ENCODE results near the gene WNT7A. TPM values are rescaled to one million over a fixed set of nuclear protein-coding genes. Genes with fewer than 3 reads are reported as not detected.
"Not testable (repeated sequence)": the region's sequence is repeated elsewhere in the genome, so short reads cannot be mapped to it uniquely, and the experiment has no call there.

The WNT7A gene
- total and polyA plus RNA-seq, 8 donors: 0.34 to 5.5 (median 0.71) TPM

DNA sequence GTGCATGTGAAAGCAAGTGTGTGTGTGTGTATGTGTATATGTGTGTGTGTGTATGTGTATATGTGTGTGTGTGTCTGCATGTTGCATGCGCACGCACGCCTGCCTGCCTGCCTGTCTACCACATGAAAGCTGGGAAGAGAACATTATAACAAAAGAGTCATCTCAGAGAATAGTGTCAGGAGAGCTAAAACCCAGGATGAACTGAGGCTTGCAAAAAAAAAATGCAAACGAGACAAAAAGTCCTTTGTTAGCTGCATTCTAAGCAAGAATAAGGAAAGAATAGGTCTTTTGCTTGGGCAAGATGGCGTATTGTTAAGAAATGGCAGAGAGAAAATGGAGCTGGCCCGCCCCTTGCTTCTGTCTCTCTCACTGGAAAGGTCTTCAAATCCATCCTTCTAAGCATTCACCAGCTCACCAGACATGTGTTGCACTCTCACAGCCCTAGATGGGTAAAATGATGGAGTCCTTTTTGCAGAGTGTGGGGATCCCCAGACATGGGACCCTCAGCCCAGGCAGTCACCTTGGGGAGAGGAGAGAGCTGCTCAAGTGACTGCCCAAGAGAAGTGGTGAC, 16.4 kb downstream of the WNT7A start:
- Histone ChIP-seq H3K4me3 (no peak overlapping the region), H3K27me3 (peaks cover 0 to 52% of the 10 kb centered on the region in 2 donors), H3K4me1 (no peaks in the 10 kb centered on the region), H3K27ac (no peak overlapping the region), H3K9me3 (no peaks in the 10 kb centered on the region), H3K36me3 (no peaks in the 10 kb centered on the region)
- ATAC-seq: no peak
- DNase-seq: no peak
- TF ChIP-seq, protein P1, sequence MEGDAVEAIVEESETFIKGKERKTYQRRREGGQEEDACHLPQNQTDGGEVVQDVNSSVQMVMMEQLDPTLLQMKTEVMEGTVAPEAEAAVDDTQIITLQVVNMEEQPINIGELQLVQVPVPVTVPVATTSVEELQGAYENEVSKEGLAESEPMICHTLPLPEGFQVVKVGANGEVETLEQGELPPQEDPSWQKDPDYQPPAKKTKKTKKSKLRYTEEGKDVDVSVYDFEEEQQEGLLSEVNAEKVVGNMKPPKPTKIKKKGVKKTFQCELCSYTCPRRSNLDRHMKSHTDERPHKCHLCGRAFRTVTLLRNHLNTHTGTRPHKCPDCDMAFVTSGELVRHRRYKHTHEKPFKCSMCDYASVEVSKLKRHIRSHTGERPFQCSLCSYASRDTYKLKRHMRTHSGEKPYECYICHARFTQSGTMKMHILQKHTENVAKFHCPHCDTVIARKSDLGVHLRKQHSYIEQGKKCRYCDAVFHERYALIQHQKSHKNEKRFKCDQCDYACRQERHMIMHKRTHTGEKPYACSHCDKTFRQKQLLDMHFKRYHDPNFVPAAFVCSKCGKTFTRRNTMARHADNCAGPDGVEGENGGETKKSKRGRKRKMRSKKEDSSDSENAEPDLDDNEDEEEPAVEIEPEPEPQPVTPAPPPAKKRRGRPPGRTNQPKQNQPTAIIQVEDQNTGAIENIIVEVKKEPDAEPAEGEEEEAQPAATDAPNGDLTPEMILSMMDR (IDR thresholded peaks at IDR 0.05): no peak
- intact Hi-C loops (cut with DNase I): no loop called here

DNA sequence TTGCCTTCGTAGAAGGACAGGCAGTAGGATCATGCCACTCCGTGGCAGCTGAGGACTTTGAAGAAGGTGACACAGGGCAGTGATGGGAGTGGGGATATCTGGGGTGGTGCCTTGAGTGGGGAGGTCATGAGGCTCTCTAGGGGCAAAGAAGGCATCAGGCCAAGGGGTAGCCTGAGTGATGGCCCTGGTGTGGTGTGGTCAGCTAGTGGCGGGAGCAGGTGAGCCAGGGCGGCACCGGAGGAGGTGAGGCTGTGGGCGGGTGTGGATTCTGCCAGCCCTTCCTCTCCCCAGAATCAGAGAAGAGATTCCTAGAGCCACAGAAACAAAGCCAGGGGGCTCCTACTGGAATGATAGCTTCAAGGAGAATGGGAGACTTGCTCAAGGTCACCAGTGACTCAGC, 18.4 kb downstream of the WNT7A start:
- ATAC-seq: no peak
- peaks cover 0 to 66% of the 10 kb centered on the region in 2 donors for H3K27me3 ChIP-seq

DNA sequence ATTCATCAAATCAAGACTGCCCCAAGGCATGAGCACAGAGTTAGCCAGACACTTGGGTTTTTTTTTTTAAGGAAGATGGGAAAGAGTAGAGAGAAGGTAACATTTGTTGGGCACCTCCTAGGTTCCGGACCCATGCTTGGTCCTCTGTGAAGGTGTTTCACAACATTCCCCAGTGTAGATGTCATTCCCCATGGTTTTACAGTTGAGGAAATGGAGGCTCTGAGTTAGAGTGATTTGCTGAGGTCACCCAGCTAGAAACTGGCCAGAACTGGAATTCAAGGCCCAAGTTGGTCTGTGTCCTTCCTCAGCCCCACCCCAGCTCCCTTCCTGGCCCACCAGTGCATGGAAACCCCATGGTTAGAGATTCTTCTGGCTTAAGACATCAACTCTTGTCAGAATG, 19.9 kb downstream of the WNT7A start:
- Histone ChIP-seq H3K9me3 (no peaks in the 10 kb centered on the region), H3K27me3 (peaks cover 0 to 59% of the 10 kb centered on the region in 2 donors), H3K36me3 (no peaks in the 10 kb centered on the region), H3K4me3 (no peak overlapping the region), H3K27ac (no peak overlapping the region), H3K4me1 (no peaks in the 10 kb centered on the region)
- TF ChIP-seq, protein P1 (IDR thresholded peaks at IDR 0.05): no peak
- DNase-seq (no peak), ATAC-seq (no peak)
- intact Hi-C loops (cut with DNase I): no loop called here

More for the DNA sequence above, 18.4 kb downstream of the WNT7A start:
- intact Hi-C loops (cut with DNase I): no loop called here
- TF ChIP-seq, protein P1 (IDR thresholded peaks at IDR 0.05): no peak
- Histone ChIP-seq H3K4me3 (no peak overlapping the region), H3K9me3 (no peaks in the 10 kb centered on the region), H3K4me1 (no peaks in the 10 kb centered on the region), H3K27ac (no peak overlapping the region), H3K36me3 (no peaks in the 10 kb centered on the region)
- no peak for DNase-seq

GRCh38 chr3:13858768-13859520, 20.9 kb downstream of the WNT7A start:
- ATAC-seq (no peak), DNase-seq (no peak)
- Histone ChIP-seq H3K9me3 (no peaks in the 10 kb centered on the region), H3K4me3 (no peak overlapping the region), H3K4me1 (no peaks in the 10 kb centered on the region), H3K36me3 (no peaks in the 10 kb centered on the region), H3K27me3 (peaks cover 0 to 55% of the 10 kb centered on the region in 2 donors), H3K27ac (no peak overlapping the region)
- TF ChIP-seq, protein P1 (IDR thresholded peaks at IDR 0.05): no peak
- intact Hi-C loops (cut with DNase I): no loop called here

GRCh38 chr3:13857702-13858380, 22.0 kb downstream of the WNT7A start:
- Histone ChIP-seq H3K4me3 (no peak overlapping the region), H3K4me1 (no peaks in the 10 kb centered on the region), H3K36me3 (no peaks in the 10 kb centered on the region), H3K27ac (no peak overlapping the region), H3K27me3 (peaks cover 0 to 44% of the 10 kb centered on the region in 2 donors), H3K9me3 (no peaks in the 10 kb centered on the region)
- ATAC-seq (no peak), DNase-seq (no peak)
- intact Hi-C loops (cut with DNase I): no loop called here
- TF ChIP-seq, protein P1 (IDR thresholded peaks at IDR 0.05): no peak

DNA sequence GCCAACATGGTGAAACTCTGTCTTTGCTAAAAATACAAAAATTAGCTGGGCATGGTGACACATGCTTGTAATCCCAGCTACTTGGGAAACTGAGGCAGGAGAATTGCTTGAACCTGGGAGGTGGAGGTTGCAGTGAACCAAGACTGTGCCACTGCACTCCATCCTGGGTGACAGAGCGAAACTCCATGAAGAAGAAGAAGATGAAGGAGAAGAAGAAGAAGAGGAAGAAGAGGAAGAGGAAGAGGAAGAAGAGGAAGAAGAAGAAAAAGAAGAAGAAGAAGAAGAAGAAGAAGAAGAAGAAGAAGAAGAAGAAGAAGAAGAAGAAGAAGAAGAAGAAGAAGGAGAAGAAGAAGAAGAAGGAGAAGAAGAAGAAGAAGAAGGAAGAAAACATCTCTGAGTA, 23.2 kb downstream of the WNT7A start:
- H3K9me3 ChIP-seq; DNase-seq; H3K36me3 ChIP-seq; H3K4me1 ChIP-seq; H3K27ac ChIP-seq; H3K4me3 ChIP-seq; intact Hi-C loops (cut with DNase I); ATAC-seq: not testable (repeated sequence)
- peaks cover 0 to 43% of the 10 kb centered on the region in 2 donors for H3K27me3 ChIP-seq
